KOPT-K1 (cell line): ENCODE measurements around the gene ZMYM1.
"Not testable (repeated sequence)": the region's sequence is repeated elsewhere in the genome, so short reads cannot be mapped to it uniquely, and the experiment has no call there.

ENCODE experiments used
- H3K27ac ChIP-seq: fragments of 200-600 bp; sonication (generic); 2 replicates; pipeline ENCODE4 v1.5.1; 2016; ENCODE audit warnings: antibody characterized with exemption, mild to moderate bottlenecking, low read depth, low read length; ENCODE audit not compliant: poor library complexity, severe bottlenecking
- H3K36me3 ChIP-seq: fragments of 200-600 bp; sonication (generic); 2 replicates; pipeline ENCODE4 v1.5.1; 2017; ENCODE audit warnings: antibody characterized with exemption, mild to moderate bottlenecking, low read length, moderate library complexity; ENCODE audit not compliant: insufficient read depth
- H3K9me3 ChIP-seq: fragments of 200-600 bp; sonication (generic); 2 replicates; pipeline ENCODE4 v1.5.1; 2017; ENCODE audit warnings: antibody characterized with exemption, low read length, mild to moderate bottlenecking; ENCODE audit not compliant: insufficient read depth, poor library complexity, severe bottlenecking

The ZMYM1 gene

GRCh38 chr1:35054282-35054681 is 24.9 kb upstream of the ZMYM1 start:
- not testable (repeated sequence) for H3K27ac ChIP-seq, H3K36me3 ChIP-seq, H3K9me3 ChIP-seq

- not testable (repeated sequence) for H3K27ac ChIP-seq
Observed at GRCh38 chr1:35058321-35058720, 20.9 kb upstream of the ZMYM1 start.

DNA sequence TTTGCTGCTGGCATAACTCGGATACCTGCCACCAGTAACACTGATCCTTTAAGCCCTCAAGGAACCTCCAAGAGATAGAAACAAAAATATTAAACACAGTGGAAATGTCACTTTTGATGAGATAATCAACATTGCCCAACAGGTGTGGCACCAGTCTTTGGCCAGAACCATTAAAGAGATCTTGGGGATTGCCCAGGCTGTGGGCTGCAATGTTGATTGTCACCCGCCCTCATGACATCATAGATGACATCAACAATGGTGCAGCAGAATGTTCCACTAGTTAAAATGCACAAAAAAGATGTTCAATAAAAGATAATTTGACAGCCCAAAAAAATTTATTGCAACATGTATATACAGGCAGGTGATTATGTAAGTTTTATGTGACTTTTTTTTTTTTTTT is 20.2 kb upstream of the ZMYM1 start:
- no peaks in the 10 kb centered on the region for H3K36me3 ChIP-seq
- H3K27ac ChIP-seq: no peak overlapping the region
- no peaks in the 10 kb centered on the region for H3K9me3 ChIP-seq

More at GRCh38 chr1:35058321-35058720, 20.9 kb upstream of the ZMYM1 start:
- not testable (repeated sequence) for H3K9me3 ChIP-seq, H3K36me3 ChIP-seq

DNA sequence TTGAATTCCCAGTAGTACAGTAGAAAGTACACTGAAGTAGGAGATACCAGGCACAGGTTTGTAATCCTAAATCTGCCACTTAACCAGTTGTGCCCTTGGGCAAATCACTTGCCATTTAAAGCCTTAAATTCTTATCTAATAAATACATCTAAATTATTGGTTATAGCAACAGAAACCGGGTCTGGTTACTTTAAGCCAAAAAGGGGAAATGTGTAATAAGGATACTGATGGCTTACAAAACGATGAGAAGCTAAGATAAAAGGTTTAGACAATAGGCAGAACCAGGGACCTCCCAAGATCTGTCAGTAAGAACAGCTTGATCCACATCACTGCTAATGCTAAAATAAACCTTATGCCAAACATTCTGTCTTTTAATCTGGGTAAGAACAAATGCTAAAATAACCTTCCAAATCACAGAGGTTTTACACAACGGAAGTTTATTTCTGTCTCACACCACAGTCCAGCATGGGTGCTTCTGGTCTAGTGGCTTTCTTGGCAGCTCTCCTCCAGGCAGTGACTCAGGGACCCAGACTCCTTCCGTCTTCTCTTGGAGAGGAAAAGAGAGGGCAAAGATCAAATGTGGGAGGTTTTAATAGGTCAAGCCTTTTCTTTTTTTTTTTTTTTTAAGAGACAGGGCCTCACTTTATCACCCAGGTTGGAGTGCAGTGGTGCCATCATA is 16.5 kb upstream of the ZMYM1 start:
- Histone ChIP-seq H3K36me3 (no peaks in the 10 kb centered on the region), H3K9me3 (no peaks in the 10 kb centered on the region), H3K27ac (no peak overlapping the region)

DNA sequence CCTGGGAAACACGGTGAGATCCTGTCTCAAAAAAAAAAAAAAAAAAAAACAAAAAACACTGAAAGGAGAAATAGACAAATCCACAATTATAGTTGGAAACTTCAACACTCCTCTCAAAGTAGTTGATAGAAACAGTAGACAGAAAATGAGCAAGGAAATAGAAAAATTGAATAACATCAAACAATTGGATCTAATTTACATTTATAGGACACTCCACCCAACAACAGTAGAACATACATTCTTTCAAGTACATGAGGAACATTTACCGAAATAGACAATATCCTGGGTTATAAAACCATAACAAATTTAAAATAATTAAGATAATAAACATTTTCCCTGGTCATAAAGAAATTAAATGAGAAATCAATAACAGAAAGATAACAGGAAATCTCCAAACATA is 14.9 kb upstream of the ZMYM1 start:
- no peak overlapping the region for H3K27ac ChIP-seq
- no peaks in the 10 kb centered on the region for H3K9me3 ChIP-seq
- H3K36me3 ChIP-seq: no peaks in the 10 kb centered on the region

DNA sequence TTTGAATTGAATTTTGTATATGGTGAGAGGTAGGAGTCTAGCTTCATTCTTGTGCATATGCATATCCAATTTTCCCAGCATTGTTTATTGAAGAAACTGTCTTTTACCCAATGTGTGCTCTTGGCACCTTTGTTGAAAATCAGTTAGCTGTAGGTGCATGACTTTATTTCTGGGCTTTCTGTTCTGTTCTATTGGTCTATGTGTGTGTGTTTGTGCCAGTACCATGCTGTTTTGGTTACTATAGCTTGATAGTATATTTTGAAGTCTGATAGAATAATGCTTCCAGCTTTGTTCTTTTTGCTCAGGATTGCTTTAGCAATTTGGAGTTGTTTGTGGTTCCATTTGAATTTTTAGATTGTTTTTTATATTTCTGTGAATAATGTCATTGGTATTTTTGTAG is 9.4 kb upstream of the ZMYM1 start:
- no peak overlapping the region for H3K27ac ChIP-seq
- H3K9me3 ChIP-seq: no peaks in the 10 kb centered on the region
- H3K36me3 ChIP-seq: no peaks in the 10 kb centered on the region

DNA sequence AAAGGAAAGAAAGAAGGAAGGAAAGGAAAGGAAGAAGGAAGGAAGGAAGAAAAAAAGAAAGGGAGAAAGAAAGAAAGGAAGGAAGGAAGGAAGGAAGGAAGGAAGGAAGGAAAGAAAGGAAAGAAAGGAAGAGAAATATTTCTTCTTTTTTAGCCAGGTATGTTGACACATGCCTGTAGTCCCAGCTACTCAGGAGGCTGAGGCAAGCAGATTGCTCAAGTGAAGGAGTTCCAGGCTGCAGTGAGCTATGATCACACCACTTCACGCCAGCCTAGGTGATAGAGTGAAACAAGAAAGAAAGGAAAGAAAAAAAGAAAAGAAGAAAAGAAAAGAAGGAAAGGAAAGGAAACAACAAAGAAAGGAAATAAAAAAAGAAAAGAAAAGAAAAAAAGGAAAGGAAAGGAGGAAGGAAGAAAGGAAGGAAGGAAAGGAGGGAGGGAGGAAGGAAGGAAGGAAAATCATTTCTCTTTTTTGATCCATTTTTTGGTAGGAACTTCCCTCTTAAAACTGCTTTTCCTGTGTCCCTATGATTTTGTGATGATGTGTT is 5.8 kb upstream of the ZMYM1 start:
- no peak overlapping the region for H3K27ac ChIP-seq
- H3K9me3 ChIP-seq: peaks cover 6% of the 10 kb centered on the region
- H3K36me3 ChIP-seq: no peaks in the 10 kb centered on the region

- not testable (repeated sequence) for H3K27ac ChIP-seq, H3K36me3 ChIP-seq, H3K9me3 ChIP-seq
Observed at GRCh38 chr1:35076426-35076825, 2.8 kb upstream of the ZMYM1 start.

- peaks cover 4% of the 10 kb centered on the region for H3K9me3 ChIP-seq
- H3K36me3 ChIP-seq: peaks cover 8% of the 10 kb centered on the region; the same call in 1 of the 2 replicates
- H3K27ac ChIP-seq: peak overlapping the region; percentile 76
Observed at GRCh38 chr1:35080171-35080854, 1.1 kb downstream of the ZMYM1 start.

DNA sequence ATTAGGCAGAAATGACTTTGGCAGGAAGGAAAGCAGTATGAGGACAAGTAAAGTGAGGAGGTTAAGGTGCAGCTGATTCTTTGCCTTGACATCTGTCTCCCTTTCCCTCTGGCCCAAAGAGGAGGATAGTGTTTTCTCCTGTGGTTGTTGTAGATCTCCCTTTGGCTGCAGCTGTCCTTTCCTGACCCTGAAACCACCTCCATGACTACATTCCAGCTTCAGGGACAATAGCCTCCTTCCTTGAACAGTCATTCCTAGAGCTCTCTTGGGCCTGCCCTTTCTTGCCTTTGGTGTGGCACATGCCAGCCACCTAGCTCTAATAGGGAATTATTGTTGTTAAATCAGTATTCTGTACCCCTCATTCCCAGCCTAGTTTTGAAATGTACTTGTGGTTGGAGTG is 6.2 kb downstream of the ZMYM1 start:
- Histone ChIP-seq H3K36me3 (peaks cover 13% of the 10 kb centered on the region; the same call in 1 of the 2 replicates), H3K9me3 (no peaks in the 10 kb centered on the region), H3K27ac (no peak overlapping the region)

- H3K36me3 ChIP-seq: peaks cover 95% of the 10 kb centered on the region
- no peaks in the 10 kb centered on the region for H3K9me3 ChIP-seq
- H3K27ac ChIP-seq: peak overlapping the region; percentile 41
Observed at GRCh38 chr1:35097224-35097623, 18.0 kb downstream of the ZMYM1 start.

DNA sequence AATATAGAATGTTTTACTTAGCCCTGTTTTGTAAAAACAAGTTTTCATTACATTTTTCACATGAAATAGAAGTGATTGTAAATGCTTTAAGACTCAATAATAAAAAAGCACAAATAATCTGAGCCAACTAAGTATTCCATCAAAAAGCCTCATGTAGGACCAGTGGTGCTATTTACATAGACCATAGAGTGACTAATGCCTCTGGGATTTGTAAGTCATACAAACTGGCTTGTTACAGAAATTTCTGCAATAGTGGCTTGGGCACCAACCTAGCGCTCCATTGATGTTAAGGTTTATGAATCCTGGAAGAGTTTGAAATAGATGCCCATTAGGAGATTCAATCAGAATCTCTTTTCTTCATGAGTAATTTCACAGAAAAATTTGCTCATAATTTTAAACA is 31.9 kb downstream of the ZMYM1 start:
- Histone ChIP-seq H3K27ac (no peak overlapping the region), H3K36me3 (peaks cover 41% of the 10 kb centered on the region), H3K9me3 (no peaks in the 10 kb centered on the region)

DNA sequence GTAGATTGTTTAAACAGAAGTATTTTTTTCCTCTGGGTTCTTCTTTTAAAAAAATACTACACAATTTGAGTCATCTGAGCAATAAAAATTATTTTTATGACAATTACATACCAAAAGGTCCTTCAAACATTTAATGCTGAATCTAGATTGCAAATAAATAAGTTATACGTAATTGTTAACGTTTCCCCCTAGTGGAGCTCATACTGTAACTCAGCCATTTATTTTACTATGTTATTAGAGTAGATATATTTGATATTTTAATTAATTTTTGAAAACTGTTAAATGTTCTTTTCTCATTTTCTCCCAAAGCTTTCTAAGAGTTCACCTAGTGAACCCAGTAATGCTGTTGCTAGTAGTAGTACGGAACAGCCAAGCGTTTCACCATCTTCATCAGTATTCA is 33.5 kb downstream of the ZMYM1 start:
- Histone ChIP-seq H3K9me3 (no peaks in the 10 kb centered on the region), H3K36me3 (peaks cover 31% of the 10 kb centered on the region), H3K27ac (no peak overlapping the region)

DNA sequence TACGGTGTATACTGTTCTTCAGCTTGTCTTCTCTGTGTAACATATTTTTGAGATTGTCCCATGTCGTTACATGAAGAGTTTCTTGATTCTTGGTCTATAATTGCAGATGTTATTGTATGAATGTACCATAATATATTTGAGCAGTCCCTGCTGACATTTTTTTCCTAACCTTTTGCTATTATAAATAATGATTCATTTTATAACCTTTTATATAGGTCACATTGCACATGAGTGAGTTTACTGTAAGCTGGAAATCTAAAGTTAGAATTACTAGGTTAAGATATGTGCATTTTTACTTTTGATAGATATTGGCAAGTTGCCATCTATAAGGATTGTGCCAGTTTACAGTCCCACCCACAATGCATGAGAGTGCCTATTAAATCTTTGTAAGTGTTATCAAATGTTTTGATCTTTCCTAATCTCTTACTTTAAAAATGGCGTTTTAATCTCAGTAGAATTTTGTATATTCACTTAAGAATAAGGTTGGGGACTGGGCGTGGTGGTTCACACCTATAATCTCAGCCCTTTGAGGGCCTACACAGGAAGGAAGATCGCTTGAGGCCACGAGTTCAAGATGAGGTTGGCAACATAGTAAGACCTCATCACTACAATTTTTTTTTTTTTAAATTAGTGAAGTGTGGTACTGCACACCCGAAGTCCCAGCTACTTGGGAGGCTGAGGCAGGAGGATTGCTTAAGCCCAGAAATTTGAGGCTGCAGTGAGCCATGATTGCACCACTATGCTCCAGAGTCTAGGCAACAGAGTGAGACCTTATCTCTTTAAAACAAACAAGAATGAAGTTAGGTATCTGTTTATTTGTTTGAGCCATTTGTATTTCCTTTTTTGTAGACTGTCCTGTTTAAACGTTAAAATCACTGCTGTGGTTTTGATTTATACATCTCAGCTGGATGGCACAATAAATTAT is 36.5 kb downstream of the ZMYM1 start:
- Histone ChIP-seq H3K9me3 (no peaks in the 10 kb centered on the region), H3K27ac (no peak overlapping the region), H3K36me3 (peaks cover 29% of the 10 kb centered on the region)
